Lung (tissue), 12 donors: ENCODE results near the gene LMO2. TPM values are rescaled to one million over a fixed set of nuclear protein-coding genes. Genes with fewer than 3 reads are reported as not detected.
A peak's percentile ranks its signal among the peaks of the same experiment; 100 is the strongest.

Experiments
- ATAC-seq: fragments of 200-7000 bp; cut with Tn5 transposase; one replicate; pipeline ENCODE4 v1.9.1; 2020; ENCODE audit warnings: moderate number of reproducible peaks; ENCODE audit not compliant: insufficient read depth, low FRiP score
- DNase-seq, 3 donors: peaks; one replicate each; pipeline ENCODE4 v3.0.0-alpha.2; 2013 to 2017
- H3K27ac ChIP-seq, 2 donors: one replicate each; pipeline ENCODE4 v1.5.1; 2013; ENCODE audit warnings: mild to moderate bottlenecking in 2 of 2, moderate library complexity in 2 of 2, control low read depth in 1 of 2, inconsistent platforms in 1 of 2, low read depth in 1 of 2, low read length in 1 of 2
- H3K27me3 ChIP-seq, 3 donors: one replicate each; pipeline ENCODE4 v1.5.1; 2013; ENCODE audit warnings: low read length in 2 of 3; ENCODE audit not compliant: control insufficient read depth in 3 of 3, insufficient read depth in 3 of 3
- H3K36me3 ChIP-seq, 4 donors: one replicate each; pipeline ENCODE4 v1.5.1; 2013; ENCODE audit warnings: low read length in 4 of 4, mild to moderate bottlenecking in 1 of 4, moderate library complexity in 1 of 4; ENCODE audit not compliant: control insufficient read depth in 4 of 4, insufficient read depth in 4 of 4
- H3K4me1 ChIP-seq, 5 donors: one replicate each; pipeline ENCODE4 v1.5.1; 2013; ENCODE audit warnings: low read length in 5 of 5, mild to moderate bottlenecking in 2 of 5, moderate library complexity in 1 of 5; ENCODE audit not compliant: control insufficient read depth in 5 of 5, insufficient read depth in 5 of 5
- H3K4me3 ChIP-seq: one replicate; pipeline ENCODE4 v1.5.1; 2013; ENCODE audit warnings: mild to moderate bottlenecking, control low read depth, moderate library complexity
- H3K9ac ChIP-seq, 2 donors: one replicate each; pipeline ENCODE4 v1.5.1; 2013; ENCODE audit warnings: low read length in 2 of 2, control low read depth in 1 of 2; ENCODE audit not compliant: insufficient read depth in 1 of 2
- H3K9me3 ChIP-seq, 4 donors: one replicate each; pipeline ENCODE4 v1.5.1; 2013; ENCODE audit warnings: low read length in 3 of 4, mild to moderate bottlenecking in 1 of 4, moderate library complexity in 1 of 4; ENCODE audit not compliant: control insufficient read depth in 4 of 4, insufficient read depth in 3 of 4
- CTCF ChIP-seq: IDR thresholded peaks from 2 replicates; pipeline ENCODE4 v1.5.1; 2012; ENCODE audit warnings: mild to moderate bottlenecking; ENCODE audit errors: control extremely low read depth, extremely low read depth
- WGBS, 2 donors: extraction: QIAGEN DNeasy Blood & Tissue Kit; methylation state at CpG; one replicate each; pipeline ENCODE4 v1.1.7; 2013; 5-methylcytosine and 5-hydroxymethylcytosine counted together
- polyA plus RNA-seq, 2 donors: library from polyadenylated mRNA; stranded (reverse); fragments of 200-250 nt; gene quantifications; one replicate each; pipeline ENCODE4 v1.2.1, GENCODE V29; 2013
- total RNA-seq, 2 donors: library from RNA; depleted of rRNA in 1 of 2; stranded (reverse); fragments of >200 nt in 1 of 2; gene quantifications; one replicate each; pipeline ENCODE4 v1.2.1, GENCODE V29; 2014 to 2021
- donor health status: control.
- donor health status: control.
- donor health status: Bipolar disorder and iron deficiency.
- donor health status: healthy.
- donor health status: DM: yes; HTN: yes; CAD: no.

LMO2 gene
- total and polyA plus RNA-seq, 4 donors: 26.6 to 41.3 (median 32.4) TPM

GRCh38 chr11:33874910-33875490 lies 16.9 kb downstream of the LMO2 start:
- H3K27me3 ChIP-seq: peaks cover 0 to 18% (median 17%) of the 10 kb centered on the region in 3 donors
- H3K9ac ChIP-seq: no peak overlapping the region
- H3K4me3 ChIP-seq: no peak overlapping the region
- no peak overlapping the region for H3K27ac ChIP-seq
- no peaks in the 10 kb centered on the region for H3K36me3 ChIP-seq
- no peak for TF ChIP-seq CTCF
- WGBS, 2 donors: 74 to 83% methylated on average over 12 of the region's 12 CpGs
- DNase-seq (no peak), ATAC-seq (no peak)
- H3K9me3 ChIP-seq: no peaks in the 10 kb centered on the region
- peaks cover 0 to 8% (median 2%) of the 10 kb centered on the region in 5 donors for H3K4me1 ChIP-seq

GRCh38 chr11:33874433-33874832 lies 17.4 kb downstream of the LMO2 start:
- no peak for DNase-seq
- Histone ChIP-seq H3K9me3 (no peaks in the 10 kb centered on the region), H3K4me3 (no peak overlapping the region), H3K27ac (no peak overlapping the region), H3K36me3 (no peaks in the 10 kb centered on the region), H3K4me1 (peaks cover 0 to 9% (median 2%) of the 10 kb centered on the region in 5 donors), H3K27me3 (peaks cover 0 to 18% (median 17%) of the 10 kb centered on the region in 3 donors), H3K9ac (no peak overlapping the region)
- no peak for TF ChIP-seq CTCF
- ATAC-seq: no peak
- 47 to 64% methylated on average over 3 of the region's 3 CpGs for WGBS, 2 donors

- ATAC-seq (peak; percentile 55), DNase-seq (peak; percentile 51 to 73 (median 69))
- H3K9ac ChIP-seq: peak overlapping the region in 1 of 2 donors; percentile 70
- TF ChIP-seq CTCF: no peak
- peak overlapping the region; percentile 75 for H3K4me3 ChIP-seq
- H3K36me3 ChIP-seq: no peaks in the 10 kb centered on the region
- 0% methylated on average over 58 to 91 of the region's 91 CpGs for WGBS, 2 donors
- H3K9me3 ChIP-seq: no peaks in the 10 kb centered on the region
- peaks cover 0 to 42% (median 22%) of the 10 kb centered on the region in 3 donors for H3K27me3 ChIP-seq
- H3K27ac ChIP-seq: peak overlapping the region; percentile 82 to 86
- peaks cover 0 to 22% (median 4%) of the 10 kb centered on the region in 5 donors for H3K4me1 ChIP-seq
Observed at GRCh38 chr11:33869481-33870422, 22.1 kb downstream of the LMO2 start.
